HG02798 (cell line): ENCODE data around the gene ATP6V0A4.
"Not testable (repeated sequence)": the region's sequence is repeated elsewhere in the genome, so short reads cannot be mapped to it uniquely, and the experiment has no call there.

Source experiments
- ATAC-seq: cut with Tn5 transposase; IDR thresholded peaks from one replicate; pipeline ENCODE4 v1.9.1; 2021; ENCODE audit warnings: mild to moderate bottlenecking; ENCODE audit not compliant: unreplicated experiment, poor library complexity

ATP6V0A4 gene

DNA sequence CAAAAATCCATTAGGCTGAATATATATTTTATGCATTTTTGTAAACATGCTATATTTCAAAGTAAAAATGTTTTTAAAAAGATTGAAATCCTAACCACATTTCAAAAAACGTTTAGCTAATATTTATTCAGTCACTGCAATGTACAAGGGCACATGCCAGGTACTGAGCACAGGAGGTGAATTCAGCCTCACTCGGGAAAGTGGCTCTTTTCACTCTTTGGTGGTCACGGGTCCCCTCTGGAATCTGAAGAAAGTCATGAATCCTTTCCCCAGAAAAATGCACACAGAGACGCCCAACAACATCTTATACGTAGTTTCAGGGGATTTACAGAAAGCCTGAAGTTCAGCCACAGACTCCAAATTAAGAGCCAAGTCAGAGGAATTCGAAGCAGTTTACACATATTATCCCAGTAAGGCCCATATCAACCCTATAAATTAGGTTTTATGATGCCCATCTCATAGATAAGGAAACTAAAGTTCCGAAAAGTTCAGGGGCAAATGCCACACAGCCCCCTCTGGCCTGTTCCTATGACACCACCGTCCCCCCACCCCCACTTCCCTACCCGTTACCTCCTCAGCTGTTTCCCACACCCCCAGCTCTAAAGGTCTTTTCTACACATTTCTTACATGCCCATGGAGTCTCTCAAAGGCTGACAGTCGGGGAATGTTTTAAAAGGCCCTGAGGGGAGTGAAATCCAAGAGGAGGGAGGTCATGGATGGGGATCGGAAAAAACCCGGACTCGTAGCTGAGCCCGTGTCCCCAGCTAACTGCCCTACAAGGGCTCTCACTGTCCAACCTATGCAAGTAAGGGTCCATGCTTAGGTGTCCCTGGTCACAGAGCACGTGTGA is 87.2 kb downstream of the ATP6V0A4 start:
- ATAC-seq = no peak

DNA sequence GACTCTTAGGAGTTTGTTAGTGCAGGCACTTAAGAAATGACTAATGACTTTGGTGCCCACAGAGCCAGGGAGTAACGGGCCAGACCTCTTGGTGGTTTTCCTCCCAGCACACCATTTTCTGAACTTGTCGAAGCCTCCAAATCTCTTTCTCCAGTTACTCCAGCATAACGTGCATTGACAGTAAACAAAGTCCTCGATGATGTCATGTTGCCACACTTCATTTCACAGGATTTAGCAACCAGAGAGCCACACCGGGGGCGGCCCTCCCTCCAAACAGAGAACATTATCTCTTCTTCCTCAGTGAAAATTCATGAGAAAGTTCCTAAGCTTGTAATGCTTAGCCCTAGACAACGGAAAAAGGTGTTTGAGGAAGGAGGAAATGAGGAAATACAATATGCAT is 92.8 kb downstream of the ATP6V0A4 start:
- ATAC-seq = no peak

DNA sequence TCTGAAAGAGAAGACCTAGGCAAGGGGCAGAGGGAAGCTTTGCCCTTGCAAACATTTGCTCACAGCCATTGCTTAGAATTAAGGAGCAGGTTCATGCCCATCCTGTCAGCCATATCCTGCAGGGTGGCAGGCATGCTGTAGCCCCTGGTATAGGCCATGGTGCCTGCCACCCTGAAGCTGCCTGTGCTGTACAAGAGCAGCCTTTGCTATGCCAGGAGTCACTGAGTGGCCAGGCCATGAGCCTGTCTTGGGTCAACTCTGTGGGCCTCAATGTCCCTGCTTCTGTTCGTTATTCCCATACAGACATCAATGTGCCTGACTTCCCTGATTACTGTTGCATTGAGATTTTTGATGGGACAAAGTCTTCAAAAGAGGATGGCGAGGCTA is 96.5 kb downstream of the ATP6V0A4 start:
- ATAC-seq = no peak

DNA sequence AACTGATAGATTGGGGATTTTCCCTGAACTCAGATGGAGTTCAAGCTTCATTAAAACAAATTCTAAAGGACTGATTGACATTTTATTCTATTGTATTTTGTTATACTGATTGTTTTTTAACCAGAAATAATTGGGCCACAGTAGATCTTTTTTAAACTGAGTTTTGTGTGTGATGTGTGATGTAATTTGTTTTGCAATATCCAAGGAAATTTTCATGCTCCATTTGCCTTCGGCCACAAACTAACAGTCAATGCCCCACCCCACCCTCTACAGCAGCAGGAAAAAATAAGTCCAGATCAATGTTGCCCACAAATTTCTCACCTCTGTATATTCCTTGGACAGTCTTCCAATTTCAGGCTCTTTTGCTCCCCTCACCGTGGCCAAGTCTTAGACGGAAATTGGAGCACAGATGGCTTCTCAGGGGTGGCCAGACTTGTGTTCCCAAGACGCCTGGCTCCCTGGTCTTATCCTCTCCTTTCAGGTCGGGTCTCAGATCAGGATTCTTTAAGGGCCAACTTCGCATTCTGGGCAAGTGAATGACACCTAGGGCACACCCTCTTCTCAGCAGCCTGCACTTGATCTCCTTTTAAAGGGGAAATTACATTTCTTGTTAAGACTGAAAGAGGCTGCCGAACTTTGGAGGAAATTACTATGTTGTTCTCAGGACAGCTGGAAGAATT is 97.0 kb downstream of the ATP6V0A4 start, which contains the start of gene SVOPL:
SVOPL (minus strand) TSS at position 506 of the 680 bp plus-strand sequence. CDS start 22,317 bp downstream, outside the sequence.
- ATAC-seq = no peak

DNA sequence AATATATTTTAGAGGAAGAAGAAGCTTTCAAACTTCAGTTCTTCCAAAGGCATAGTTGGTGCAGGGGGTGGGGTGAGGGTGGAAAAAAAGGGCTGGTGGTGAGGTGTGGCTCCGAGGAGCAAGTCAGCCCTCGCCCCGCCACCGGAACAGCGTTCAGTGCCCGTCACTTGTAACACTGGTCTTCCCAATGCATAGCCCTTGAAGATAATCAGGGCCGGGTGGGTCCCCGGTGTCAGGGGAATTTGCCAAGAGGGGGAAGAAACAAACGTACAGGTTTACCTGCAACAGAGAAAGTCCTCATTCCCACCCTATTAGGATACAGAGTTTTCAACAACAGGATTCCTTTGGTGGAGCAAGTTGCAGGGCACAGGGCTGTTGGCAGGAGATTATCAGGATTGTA is 98.3 kb downstream of the ATP6V0A4 start:
- no peak for ATAC-seq

DNA sequence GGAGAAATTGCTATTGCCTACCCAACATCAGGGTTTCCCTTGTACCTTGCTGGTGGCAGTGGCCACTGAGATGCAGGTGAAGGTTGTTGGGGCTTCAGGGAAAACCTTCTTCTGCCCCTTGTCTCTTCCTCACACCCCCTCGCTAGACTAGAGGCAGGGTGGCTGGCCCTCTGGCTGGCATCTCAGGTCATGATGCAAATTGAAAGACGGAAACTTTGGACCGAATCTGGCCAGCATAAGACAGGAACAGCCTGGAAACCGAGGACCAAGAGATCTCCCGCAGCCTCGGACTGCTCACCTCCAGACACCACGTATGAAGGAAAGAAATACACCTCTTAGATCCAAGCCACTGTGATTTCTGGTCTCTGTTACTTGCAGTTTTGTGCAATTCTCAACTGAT is 99.7 kb downstream of the ATP6V0A4 start:
- no peak for ATAC-seq

DNA sequence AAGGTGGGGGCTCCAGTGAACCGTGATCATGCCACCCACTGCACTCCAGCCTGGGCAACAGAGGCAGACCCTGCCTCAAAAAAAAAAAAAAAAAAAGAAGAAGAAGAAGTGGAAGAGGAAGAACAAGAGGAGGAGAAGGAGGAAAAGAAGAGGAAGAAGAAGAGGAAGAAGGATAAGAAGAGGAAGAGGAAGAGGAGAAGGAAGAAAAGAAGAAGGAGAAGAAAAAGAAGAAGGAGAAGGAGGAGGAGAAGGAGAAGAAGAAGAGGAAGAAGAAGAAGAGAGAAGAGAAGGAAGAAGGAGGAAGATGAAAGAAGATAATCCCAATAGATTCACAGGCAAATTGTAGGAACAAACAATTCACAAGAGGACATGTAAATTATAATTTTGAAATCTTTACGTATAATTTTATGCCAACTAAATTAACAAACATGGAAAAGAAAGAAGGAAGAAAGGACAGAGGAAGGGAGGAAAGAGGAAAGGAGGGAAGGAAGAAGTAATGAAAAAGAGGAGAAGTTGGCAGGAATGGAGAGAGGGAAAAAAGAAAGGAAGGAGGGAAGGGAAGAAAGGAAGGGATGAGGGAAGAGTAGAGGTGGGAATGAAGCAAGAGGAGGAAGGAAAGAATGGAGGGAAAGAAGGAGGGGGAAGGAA is 100.3 kb downstream of the ATP6V0A4 start:
- ATAC-seq = no peak

DNA sequence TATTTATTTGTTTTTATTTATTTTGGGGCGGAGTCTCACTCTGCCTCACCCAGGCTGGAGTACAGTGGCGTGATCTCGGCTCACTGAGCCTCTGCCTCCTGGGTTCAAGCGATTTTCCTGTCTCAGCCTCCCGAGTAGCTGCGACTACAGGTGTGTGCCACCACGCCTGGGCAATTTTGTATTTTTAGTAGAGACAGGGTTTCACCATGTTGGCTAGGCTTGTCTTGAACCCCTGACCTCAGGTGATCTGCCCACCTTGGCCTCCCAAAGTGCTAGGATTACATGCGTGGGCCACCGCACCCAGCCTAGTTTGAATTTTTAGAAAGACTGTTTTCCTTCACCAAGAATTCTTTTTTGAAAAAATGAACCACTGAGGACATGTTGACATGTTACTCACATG is 102.2 kb downstream of the ATP6V0A4 start:
- ATAC-seq = not testable (repeated sequence)

DNA sequence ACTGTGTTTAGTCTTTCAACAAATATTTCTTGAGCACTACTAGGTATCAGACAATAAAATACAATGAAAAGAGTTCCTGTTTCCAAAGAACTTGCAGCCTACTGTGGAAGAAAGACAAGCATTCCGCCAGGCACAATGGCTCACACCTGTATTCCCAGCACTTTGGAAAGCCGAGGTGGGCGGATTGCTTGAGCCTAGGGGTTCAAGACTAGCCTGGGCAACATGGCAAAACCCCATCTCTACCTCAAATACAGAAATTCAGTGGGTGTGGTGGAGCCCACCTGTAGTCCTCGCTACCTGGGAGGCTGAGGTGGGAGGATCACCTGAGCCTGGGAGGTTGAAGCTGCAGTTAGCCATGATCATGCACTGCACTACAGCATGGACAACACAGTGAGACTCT is 102.9 kb downstream of the ATP6V0A4 start:
- no peak for ATAC-seq

DNA sequence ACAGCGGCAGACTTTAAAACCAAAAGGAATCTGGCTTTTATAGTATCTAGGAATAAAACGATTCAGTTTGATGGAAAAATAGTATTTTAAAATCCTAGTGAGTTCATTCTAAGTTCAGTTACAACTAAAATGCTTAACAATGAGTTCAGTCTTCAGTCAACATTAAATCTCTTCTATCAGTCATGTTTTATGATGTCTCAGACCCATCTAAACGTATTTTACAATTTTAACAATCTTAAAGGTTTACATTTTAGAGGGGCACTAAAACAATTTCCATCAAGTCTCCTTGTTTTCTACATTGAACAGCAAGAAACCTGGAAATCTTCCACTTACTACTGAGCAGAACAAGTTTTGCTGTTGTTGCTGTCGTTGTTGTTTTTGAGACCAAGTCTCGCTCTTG is 106.8 kb downstream of the ATP6V0A4 start:
- ATAC-seq = no peak

DNA sequence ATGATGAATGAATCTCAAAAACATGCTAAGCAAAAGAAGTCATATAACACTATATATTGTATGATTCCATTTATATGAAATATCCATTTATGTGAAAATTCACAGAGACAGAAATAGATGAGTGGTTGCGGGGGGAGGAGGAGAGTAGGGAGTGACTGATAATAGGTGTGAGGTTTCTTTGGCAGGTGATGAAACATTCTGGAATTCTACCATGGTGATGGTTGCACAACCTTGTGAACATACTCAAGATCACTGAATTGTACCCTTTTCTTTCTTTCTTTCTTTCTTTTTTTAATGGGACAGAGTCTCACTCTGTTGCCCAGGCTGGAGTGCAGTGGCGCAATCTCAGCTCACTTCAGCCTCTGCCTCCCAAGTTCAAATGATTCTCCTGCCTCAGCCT is 107.5 kb downstream of the ATP6V0A4 start:
- no peak for ATAC-seq

DNA sequence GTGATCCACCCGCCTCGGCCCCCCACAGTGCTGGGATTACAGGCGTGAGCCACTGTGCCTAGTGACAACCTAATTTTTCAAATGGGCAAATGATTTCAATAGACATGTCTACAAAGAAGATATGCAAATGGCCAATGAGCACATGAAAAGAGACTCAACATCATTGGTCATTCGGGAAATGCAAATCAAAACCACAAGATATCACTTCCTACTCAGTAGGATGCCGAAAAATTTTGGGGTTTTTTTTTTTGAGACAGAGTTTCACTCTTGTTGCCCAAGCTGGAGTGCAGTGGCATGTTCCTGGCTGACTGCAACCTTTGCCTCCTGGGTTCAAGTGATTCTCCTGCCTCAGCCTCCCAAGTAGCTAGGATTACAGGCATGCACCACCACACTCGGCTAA is 110.0 kb downstream of the ATP6V0A4 start:
- not testable (repeated sequence) for ATAC-seq

DNA sequence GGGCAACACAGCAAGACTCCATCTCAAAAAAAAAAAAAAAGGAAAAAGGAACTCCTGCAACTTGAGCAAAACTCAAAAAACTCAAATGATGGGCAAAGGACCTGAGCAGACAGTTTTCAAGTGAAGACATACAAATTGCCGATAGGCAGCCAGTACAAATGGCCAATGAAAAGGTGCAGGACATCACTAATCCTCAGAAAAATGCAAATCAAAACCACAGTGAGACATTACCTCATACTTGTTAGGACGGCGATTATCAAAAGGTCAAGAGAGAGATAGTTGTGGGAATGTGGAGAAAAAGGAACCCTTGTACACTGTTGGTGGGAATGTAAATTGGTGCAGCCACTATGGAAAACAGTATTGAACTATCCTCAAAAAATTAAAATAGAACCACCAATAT is 113.7 kb downstream of the ATP6V0A4 start:
- no peak for ATAC-seq

DNA sequence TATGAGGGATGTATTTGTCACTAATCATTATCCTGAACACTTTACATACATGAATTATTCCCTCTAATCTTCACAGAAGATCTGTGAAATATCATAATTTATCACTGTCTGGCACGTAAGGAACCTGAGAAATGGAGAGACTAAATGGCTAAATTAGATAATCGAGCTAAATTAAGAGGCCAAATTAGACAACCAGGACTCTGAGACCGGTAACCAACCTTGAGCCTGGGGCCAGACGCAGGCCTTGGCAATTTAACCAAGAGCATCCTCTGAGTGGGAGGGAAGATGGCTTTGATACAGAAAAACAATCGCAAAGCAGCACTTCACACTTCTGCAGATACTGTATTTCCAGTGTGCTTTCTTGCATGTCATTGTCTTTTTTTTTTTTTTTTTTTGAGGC is 118.2 kb downstream of the ATP6V0A4 start:
- ATAC-seq = no peak

DNA sequence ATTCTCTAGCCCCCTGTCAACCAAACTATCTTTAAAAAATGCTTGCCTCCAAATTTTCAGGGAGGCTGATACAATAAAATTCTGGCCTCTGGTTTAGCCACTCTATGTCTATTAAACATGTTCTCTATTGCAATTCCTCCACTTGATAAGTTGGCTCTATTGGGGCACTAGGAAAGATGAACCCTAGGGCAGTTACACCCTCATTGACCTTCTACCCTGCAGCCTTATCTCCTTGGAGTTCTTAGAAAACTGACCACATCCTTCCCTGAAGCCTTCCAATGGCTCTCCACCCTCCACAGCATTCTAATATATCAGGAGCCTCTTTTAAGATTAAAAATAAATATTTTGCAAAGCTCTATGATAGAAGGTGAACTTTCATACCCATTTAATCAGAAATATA is 127.4 kb downstream of the ATP6V0A4 start:
- no peak for ATAC-seq

DNA sequence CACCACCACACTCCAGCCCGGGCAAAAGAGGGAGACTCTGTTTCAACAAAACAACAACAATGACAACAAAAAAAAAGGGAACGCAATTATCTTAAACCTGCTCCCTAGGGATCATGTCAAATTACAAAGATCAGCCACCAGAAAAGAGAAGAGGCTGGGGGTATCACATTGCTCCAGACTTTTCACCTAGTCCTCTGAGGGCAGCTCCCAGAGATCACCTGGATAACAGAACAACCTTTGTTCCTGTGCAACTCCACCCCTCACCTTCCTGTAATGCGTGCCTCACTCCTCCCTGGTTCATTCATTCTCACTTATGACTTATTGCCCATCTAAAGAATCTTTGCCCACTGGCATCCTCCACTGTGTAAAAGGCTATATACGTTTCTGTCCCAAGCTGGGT is 128.6 kb downstream of the ATP6V0A4 start:
- no peak for ATAC-seq

DNA sequence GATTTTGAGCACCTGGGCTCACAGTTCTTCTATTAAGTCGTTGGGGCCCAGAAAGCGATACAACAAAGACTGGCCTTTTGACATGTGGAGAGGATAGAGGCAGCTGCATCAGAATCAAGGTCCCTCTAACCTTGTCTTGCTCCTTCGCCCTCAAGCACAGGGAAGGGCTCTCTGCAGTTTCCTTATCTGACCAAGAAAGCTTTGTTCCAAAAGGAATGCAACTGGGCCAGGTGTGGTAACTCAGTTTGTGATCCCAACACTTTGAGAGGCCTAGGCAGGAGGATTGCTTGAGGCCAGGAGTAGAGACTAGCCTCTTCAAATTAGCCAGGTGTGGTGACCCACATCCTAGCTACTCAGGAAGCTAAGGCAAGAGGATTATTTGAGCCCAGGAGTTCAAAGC is 129.1 kb downstream of the ATP6V0A4 start:
- ATAC-seq = no peak

DNA sequence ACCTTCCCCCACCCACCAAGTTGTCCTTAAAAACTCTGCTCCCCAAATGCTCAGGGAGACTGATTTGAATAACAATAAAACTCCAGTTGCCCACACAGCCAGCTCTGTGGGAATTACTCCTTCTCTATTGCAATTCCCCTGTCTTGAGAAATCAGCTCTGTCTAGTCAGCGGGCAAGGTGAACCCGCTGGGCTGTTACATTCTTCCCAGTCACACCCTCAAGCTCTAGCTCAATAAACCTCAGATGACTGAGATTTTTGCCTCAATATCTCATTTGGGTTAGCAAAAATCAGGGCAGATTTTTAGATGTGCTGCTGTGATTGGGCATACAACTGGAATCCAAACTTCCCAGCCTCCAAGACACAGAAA is 129.8 kb downstream of the ATP6V0A4 start:
- ATAC-seq = no peak

DNA sequence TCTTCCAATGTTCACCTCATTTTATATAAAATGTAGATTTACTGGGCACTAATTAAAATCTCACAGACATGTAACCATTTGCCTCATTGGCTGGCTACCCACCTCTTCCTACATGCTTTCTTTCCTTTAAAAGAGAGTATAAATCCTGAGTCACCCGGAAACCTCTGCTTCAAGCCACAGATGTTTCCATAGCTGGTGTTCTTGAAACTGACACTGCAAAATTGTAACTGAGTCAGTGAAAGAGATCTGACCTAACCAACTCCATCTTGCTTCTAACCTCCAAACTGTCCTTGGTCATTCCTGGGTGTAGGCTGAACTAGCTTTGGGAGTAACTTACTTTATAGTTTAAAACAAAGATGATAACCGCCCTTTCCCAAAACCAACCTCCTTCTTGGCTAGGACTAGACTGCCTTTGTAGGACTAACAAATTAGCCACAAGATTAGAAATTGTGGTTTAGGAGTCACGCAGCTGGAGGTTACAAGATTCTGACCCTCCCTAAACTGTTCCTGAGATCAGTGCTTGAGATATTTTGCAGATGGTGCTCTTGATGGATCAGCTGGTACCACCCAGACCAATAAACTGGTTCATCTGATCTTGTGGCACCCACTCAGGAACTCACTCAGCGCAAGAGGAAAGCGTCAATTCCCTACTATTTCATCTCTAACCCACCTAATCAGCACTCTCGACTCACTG is 130.3 kb downstream of the ATP6V0A4 start:
- ATAC-seq = no peak

DNA sequence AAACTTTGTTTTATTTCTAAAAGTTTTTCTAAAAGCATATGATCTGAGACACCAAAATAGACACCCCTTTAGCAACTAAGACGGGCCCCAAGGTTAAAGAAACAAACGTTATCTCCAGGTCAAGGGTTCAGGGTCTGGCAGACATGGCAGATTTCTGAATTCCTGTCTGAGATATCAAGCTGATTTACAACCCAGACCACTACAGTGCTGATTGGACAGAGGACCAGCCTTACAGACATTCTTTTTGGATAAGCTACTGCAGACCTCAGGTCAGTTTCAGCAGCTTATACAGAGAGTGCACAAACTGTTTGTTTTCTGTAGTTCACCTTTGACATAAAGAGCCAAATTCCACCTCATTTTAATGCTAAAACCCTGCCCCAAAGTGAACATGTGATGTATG is 131.6 kb downstream of the ATP6V0A4 start:
- ATAC-seq = no peak

DNA sequence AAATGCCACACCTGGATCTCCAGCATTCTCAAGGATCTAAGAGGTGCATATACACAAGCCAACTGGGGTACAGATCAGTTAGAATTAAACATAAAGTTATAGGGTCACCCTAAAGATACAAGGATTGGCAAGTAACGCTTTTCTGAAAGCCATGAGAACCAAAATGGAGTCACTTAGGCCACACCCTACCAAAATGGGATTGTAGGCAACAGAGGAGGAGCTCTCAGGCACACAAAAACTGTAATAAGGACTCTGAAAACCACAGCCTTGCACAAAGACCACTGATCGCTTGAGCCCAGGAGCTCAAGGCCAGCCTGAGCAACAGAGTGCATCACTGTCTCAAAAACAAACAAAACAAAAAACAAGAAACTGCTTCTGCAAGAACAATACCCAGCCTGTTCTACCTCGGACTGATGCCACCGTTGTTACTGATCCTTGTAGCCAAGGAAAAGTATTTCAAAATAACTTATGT is 132.3 kb downstream of the ATP6V0A4 start:
- no peak for ATAC-seq
